Esophagus squamous epithelium (tissue), 5 donors: ENCODE results near the gene CYP20A1. TPM values are rescaled to one million over a fixed set of nuclear protein-coding genes. Genes with fewer than 3 reads are reported as not detected.

Source experiments
- DNase-seq: peaks from one replicate; lab custom pipeline; 2025; lab: John Stamatoyannopoulos, UW
- H3K27ac ChIP-seq, 4 donors: fragments of 200-600 bp; sonication (generic); one replicate each; pipeline ENCODE4 v1.5.1; 2016 to 2019; ENCODE audit warnings: mild to moderate bottlenecking in 1 of 4
- H3K27me3 ChIP-seq, 4 donors: fragments of 200-600 bp; sonication (generic); 1 replicate in 3 of 4; 2 replicates in 1 of 4; pipeline versions ENCODE4 v1.5.1 to v1.6.0; 2017 to 2021; ENCODE audit warnings: antibody characterized with exemption in 1 of 4
- H3K36me3 ChIP-seq, 3 donors: fragments of 200-600 bp; sonication (generic); one replicate each; pipeline ENCODE4 v1.5.1; 2016 to 2019
- H3K4me1 ChIP-seq, 3 donors: fragments of 200-600 bp; sonication (generic); one replicate each; pipeline ENCODE4 v1.5.1; 2017 to 2019
- H3K4me3 ChIP-seq, 4 donors: fragments of 200-600 bp; sonication (generic); 1 replicate in 3 of 4; 2 replicates in 1 of 4; pipeline ENCODE4 v1.5.1; 2016 to 2019; ENCODE audit warnings: mild to moderate bottlenecking in 2 of 4, moderate library complexity in 1 of 4
- H3K9me3 ChIP-seq, 3 donors: fragments of 200-600 bp; sonication (generic); one replicate each; pipeline ENCODE4 v1.5.1; 2016 to 2019
- CTCF ChIP-seq, 6 experiments: fragments of 450-650 bp in 4 of 6; fragments of 200-600 bp in 2 of 6; sonication (generic) in 2 of 6; IDR thresholded peaks; one replicate each; pipeline ENCODE4 v1.5.1; 2016 to 2019; ENCODE audit warnings: antibody characterized with exemption in 6 of 6, mild to moderate bottlenecking in 4 of 6, moderate library complexity in 4 of 6
- POLR2A ChIP-seq, 4 donors: fragments of 450-650 bp; IDR thresholded peaks; one replicate each; pipeline ENCODE4 v1.6.1; 2017; ENCODE audit warnings: antibody characterized with exemption in 4 of 4, mild to moderate bottlenecking in 4 of 4, moderate library complexity in 3 of 4
- WGBS, 2 donors: methylation state at CpG; one replicate each; pipeline ENCODE4 v1.1.5; 2018; 5-methylcytosine and 5-hydroxymethylcytosine counted together
- intact Hi-C: fragments of 100-400 bp; cut with DNase I; formaldehyde crosslinking; loops from one replicate; pipeline ENCODE4 v1.15.0; 2022
- total RNA-seq, 4 donors: library from RNA; depleted of rRNA; stranded (reverse); fragments of >200 nt; gene quantifications; one replicate each; pipeline ENCODE4 v1.1.0, GENCODE V29; 2016
- donor health status: DM: yes; HTN: yes; CAD: no.

The CYP20A1 gene
- total RNA-seq, 4 donors from 2014 or later = 9.3 to 26.7 (median 15.0) TPM

- Histone ChIP-seq H3K9me3 (no peaks in the 10 kb centered on the region), H3K4me3 (no peak overlapping the region), H3K36me3 (peaks cover under 1 to 94% (median 13%) of the 10 kb centered on the region in 3 donors), H3K4me1 (no peaks in the 10 kb centered on the region), H3K27ac (no peak overlapping the region), H3K27me3 (no peaks in the 10 kb centered on the region)
- TF ChIP-seq CTCF (IDR thresholded peaks at IDR 0.05) (no peak), POLR2A (IDR thresholded peaks at IDR 0.05) (no peak)
- DNase-seq = no peak
- intact Hi-C loops = no loop called here
- 100% methylated on average over 1 to 2 of the region's 3 CpGs for WGBS, 2 donors
Measured at GRCh38 chr2:203261326-203262159, 22.7 kb downstream of the CYP20A1 start.

GRCh38 chr2:203279288-203279687, 40.5 kb downstream of the CYP20A1 start:
- Histone ChIP-seq H3K36me3 (peaks cover 9 to 100% (median 35%) of the 10 kb centered on the region in 3 donors), H3K27ac (no peak overlapping the region), H3K9me3 (no peaks in the 10 kb centered on the region), H3K4me3 (no peak overlapping the region), H3K4me1 (no peaks in the 10 kb centered on the region), H3K27me3 (no peaks in the 10 kb centered on the region)
- intact Hi-C loops = no loop called here
- no peak for TF ChIP-seq CTCF (IDR thresholded peaks at IDR 0.05)
- no peak for TF ChIP-seq POLR2A (IDR thresholded peaks at IDR 0.05)
- no peak for DNase-seq

GRCh38 chr2:203280428-203281064, 41.7 kb downstream of the CYP20A1 start:
- Histone ChIP-seq H3K9me3 (no peaks in the 10 kb centered on the region), H3K4me3 (no peak overlapping the region), H3K36me3 (peaks cover 6 to 100% (median 35%) of the 10 kb centered on the region in 3 donors), H3K27me3 (no peaks in the 10 kb centered on the region), H3K4me1 (no peaks in the 10 kb centered on the region), H3K27ac (no peak overlapping the region)
- no peak for TF ChIP-seq CTCF (IDR thresholded peaks at IDR 0.05)
- TF ChIP-seq POLR2A (IDR thresholded peaks at IDR 0.05) = no peak
- WGBS, 2 donors = 81 to 86% methylated on average over 6 of the region's 6 CpGs
- intact Hi-C loops = no loop called here
- DNase-seq = no peak

GRCh38 chr2:203282101-203282500, 43.3 kb downstream of the CYP20A1 start:
- no peaks in the 10 kb centered on the region for H3K4me1 ChIP-seq
- H3K27ac ChIP-seq = no peak overlapping the region
- no peak for DNase-seq
- H3K36me3 ChIP-seq = peaks cover 6 to 100% (median 35%) of the 10 kb centered on the region in 3 donors
- no peaks in the 10 kb centered on the region for H3K27me3 ChIP-seq
- intact Hi-C loops = no loop called here
- no peaks in the 10 kb centered on the region for H3K9me3 ChIP-seq
- 91 to 93% methylated on average over 4 to 7 of the region's 7 CpGs for WGBS, 2 donors
- H3K4me3 ChIP-seq = no peak overlapping the region
- TF ChIP-seq CTCF (IDR thresholded peaks at IDR 0.05) = no peak
- no peak for TF ChIP-seq POLR2A (IDR thresholded peaks at IDR 0.05)

GRCh38 chr2:203286532-203286931, 47.7 kb downstream of the CYP20A1 start:
- Histone ChIP-seq H3K4me3 (no peak overlapping the region), H3K36me3 (peaks cover 8 to 87% (median 8%) of the 10 kb centered on the region in 3 donors), H3K9me3 (no peaks in the 10 kb centered on the region), H3K4me1 (no peaks in the 10 kb centered on the region), H3K27me3 (no peaks in the 10 kb centered on the region), H3K27ac (no peak overlapping the region)
- DNase-seq = no peak
- TF ChIP-seq CTCF (IDR thresholded peaks at IDR 0.05) (no peak), POLR2A (IDR thresholded peaks at IDR 0.05) (no peak)
- intact Hi-C loops = no loop called here
- WGBS, 2 donors = 88 to 100% methylated on average over 2 of the region's 2 CpGs
